GM13976 (cell line): ENCODE data around the gene NTHL1.

Experiments used
- DNase-seq: peaks from one replicate; pipeline ENCODE4 v3.0.0; 2012; ENCODE audit warnings: low spot score
- CTCF ChIP-seq: IDR thresholded peaks from 2 replicates; pipeline ENCODE4 v1.5.1; 2012; ENCODE audit warnings: borderline replicate concordance, mild to moderate bottlenecking; ENCODE audit not compliant: insufficient read depth; ENCODE audit errors: extremely low read depth, missing control alignments, control extremely low read depth
- in situ Hi-C: fragments of 300-500 bp; cut with MboI; formaldehyde crosslinking; loops from one replicate; pipeline ENCODE4 v1.12.0; 2022; ENCODE audit warnings: low sequenced_read_pairs, mixed read lengths, inconsistent platforms; ENCODE audit not compliant: unreplicated experiment

Gene NTHL1

GRCh38 chr16:2083876-2084780 is 36.5 kb upstream of the NTHL1 start:
- DNase-seq = no peak
- no peak for TF ChIP-seq CTCF
- in situ Hi-C loops = no loop called here

GRCh38 chr16:2083409-2083808 is 35.8 kb upstream of the NTHL1 start:
- TF ChIP-seq CTCF = no peak
- in situ Hi-C loops = no loop called here
- DNase-seq = no peak

- no peak for DNase-seq
- no peak for TF ChIP-seq CTCF
- in situ Hi-C loops = no loop called here
Observed at GRCh38 chr16:2082983-2083364, 35.3 kb upstream of the NTHL1 start.

DNA sequence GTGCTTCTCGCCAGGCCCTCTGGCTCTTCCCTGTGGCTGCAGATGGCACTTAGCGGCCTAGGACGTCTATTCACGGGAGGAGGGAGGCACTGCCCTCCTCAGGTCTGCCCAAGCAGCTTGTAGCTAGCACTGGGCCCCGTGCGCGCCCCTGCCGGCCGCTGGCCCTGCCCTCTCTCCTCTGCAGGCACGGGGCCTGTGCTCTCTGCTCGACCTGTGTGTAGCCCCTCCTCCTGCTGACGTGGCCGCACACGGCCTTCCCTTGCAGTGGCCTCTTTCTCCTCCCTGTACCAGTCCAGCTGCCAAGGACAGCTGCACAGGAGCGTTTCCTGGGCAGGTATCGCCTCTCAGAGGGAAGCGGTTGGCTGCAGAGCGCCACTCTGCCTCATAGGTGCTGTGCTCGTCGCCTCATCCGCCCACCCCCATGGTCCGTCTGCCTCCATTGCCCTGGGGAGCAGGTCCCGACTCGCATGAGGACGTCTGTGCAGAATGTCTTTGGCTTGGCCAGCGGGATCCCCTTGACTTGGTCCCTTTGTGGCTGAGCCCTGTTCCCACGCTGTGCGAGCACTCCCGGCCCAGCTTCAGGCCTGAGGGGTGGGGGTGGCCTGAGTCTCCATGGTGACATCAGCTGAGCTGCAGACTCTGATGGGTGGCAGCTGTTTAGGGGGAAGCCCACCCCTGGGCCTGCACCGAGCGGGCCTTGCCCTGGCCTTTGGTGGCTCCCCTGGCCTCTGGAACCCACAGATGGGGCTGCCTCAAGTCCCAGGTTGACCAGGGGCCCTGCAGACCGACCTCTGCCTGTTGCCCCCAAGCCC is 34.7 kb upstream of the NTHL1 start:
- TF ChIP-seq CTCF = no peak
- in situ Hi-C loops = no loop called here
- DNase-seq = no peak

- no peak for TF ChIP-seq CTCF
- DNase-seq = no peak
- in situ Hi-C loops = no loop called here
Observed at GRCh38 chr16:2081201-2082084, 33.8 kb upstream of the NTHL1 start.

DNA sequence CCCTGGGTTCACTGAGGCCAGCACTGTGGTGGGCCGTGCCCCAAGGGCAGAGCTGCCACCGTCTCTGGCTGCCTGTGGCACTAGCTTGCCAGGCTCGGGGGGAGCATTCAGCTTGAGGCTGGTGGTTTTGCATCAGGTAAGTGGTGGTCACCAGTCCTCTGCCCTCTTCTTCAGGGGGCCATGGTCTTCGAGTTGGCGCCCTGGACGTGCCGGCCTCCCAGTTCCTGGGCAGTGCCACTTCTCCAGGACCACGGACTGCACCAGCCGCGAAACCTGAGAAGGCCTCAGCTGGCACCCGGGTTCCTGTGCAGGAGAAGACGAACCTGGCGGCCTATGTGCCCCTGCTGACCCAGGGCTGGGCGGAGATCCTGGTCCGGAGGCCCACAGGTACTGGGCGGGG is 32.4 kb upstream of the NTHL1 start:
- in situ Hi-C loops = no loop called here
- no peak for TF ChIP-seq CTCF
- DNase-seq = no peak
